Glomerular endothelial cell (primary cell): ENCODE results near the gene PODXL2. TPM values are rescaled to one million over a fixed set of nuclear protein-coding genes. Genes with fewer than 3 reads are reported as not detected.

Experiments used
- DNase-seq: peaks from one replicate; pipeline ENCODE4 v3.0.0-alpha.2; 2011; ENCODE audit warnings: low read depth, low spot score; ENCODE audit errors: extremely low read depth
- total RNA-seq: library from RNA; depleted of rRNA; stranded (reverse); fragments of >200 nt; gene quantifications from 2 replicates; pipeline ENCODE4 v1.2.3, GENCODE V29; 2015

Gene PODXL2
- total RNA-seq, 1 donor from 2014 or later: 20.5 TPM

- DNase-seq: no peak
These were observed 57.5 kb downstream of the PODXL2 start for GRCh38 chr3:127686512-127686894.

GRCh38 chr3:127687228-127687737 lies 58.3 kb downstream of the PODXL2 start:
- no peak for DNase-seq

- no peak for DNase-seq
These were observed 59.0 kb downstream of the PODXL2 start for GRCh38 chr3:127688022-127688415.

- no peak for DNase-seq
These were observed 59.7 kb downstream of the PODXL2 start for GRCh38 chr3:127688416-127689265.

- no peak for DNase-seq
These were observed 60.4 kb downstream of the PODXL2 start for GRCh38 chr3:127689266-127689860.

- DNase-seq: no peak
These were observed 61.1 kb downstream of the PODXL2 start for GRCh38 chr3:127690106-127690505.

- no peak for DNase-seq
These were observed 62.0 kb downstream of the PODXL2 start for GRCh38 chr3:127690823-127691452.

GRCh38 chr3:127691489-127691888 lies 62.5 kb downstream of the PODXL2 start:
- DNase-seq: no peak

GRCh38 chr3:127691974-127692373 lies 63.0 kb downstream of the PODXL2 start:
- DNase-seq: no peak

GRCh38 chr3:127692501-127693335 lies 63.7 kb downstream of the PODXL2 start:
- no peak for DNase-seq

GRCh38 chr3:127693336-127693843 lies 64.4 kb downstream of the PODXL2 start:
- no peak for DNase-seq

GRCh38 chr3:127694467-127695215 lies 65.7 kb downstream of the PODXL2 start:
- DNase-seq: no peak

- no peak for DNase-seq
These were observed 68.7 kb downstream of the PODXL2 start for GRCh38 chr3:127697551-127698240.

- no peak for DNase-seq
These were observed 69.3 kb downstream of the PODXL2 start for GRCh38 chr3:127698286-127698685.

GRCh38 chr3:127698691-127699415 lies 69.9 kb downstream of the PODXL2 start:
- DNase-seq: no peak

GRCh38 chr3:127699416-127700300 lies 70.7 kb downstream of the PODXL2 start:
- DNase-seq: no peak

- DNase-seq: no peak
These were observed 71.4 kb downstream of the PODXL2 start for GRCh38 chr3:127700406-127700805.
